Activated naive CD4-positive, alpha-beta T cell treated with anti-CD3 and anti-CD28 coated beads for 36 hours (primary cell): ENCODE data around the gene HAVCR2. TPM values are rescaled to one million over a fixed set of nuclear protein-coding genes. Genes with fewer than 3 reads are reported as not detected.

Experiments
- total RNA-seq, 2 experiments: library from RNA; stranded (reverse); gene quantifications; one replicate each; pipeline ENCODE4 v1.2.3, GENCODE V29; 2021

HAVCR2 gene
- total RNA-seq, 2 experiments from 2014 or later: 10.2 to 10.4 TPM

Other genes starting within 250 kb of the HAVCR2 start
- 1 to 10 TPM; 3.4 to 5.2 TPM for gene TIMD4, start 145.8 kb downstream of the HAVCR2 start, total RNA-seq
- gene HAVCR1, start 49.9 kb downstream of the HAVCR2 start, total RNA-seq: under 1 TPM; 0.17 to 0.42 TPM
- 10 to 100 TPM; 21.0 to 21.2 TPM for gene MED7, start 33.8 kb upstream of the HAVCR2 start, total RNA-seq
- 1 to 10 TPM; 3.6 to 3.8 TPM for gene GARIN3, start 57.2 kb upstream of the HAVCR2 start, total RNA-seq
- gene ITK, start 71.8 kb upstream of the HAVCR2 start, total RNA-seq: 100 to 1,000 TPM; 340 TPM
- gene CYFIP2, start 157.1 kb upstream of the HAVCR2 start, total RNA-seq: 100 to 1,000 TPM; 490 to 492 TPM